HG03025 (cell line): ENCODE results near the gene KRIT1.
"Not testable (repeated sequence)": the region's sequence is repeated elsewhere in the genome, so short reads cannot be mapped to it uniquely, and the experiment has no call there.

Experiments
- ATAC-seq: cut with Tn5 transposase; IDR thresholded peaks from one replicate; pipeline ENCODE4 v1.9.1; 2021; ENCODE audit warnings: mild to moderate bottlenecking, moderate library complexity; ENCODE audit not compliant: unreplicated experiment, low FRiP score

The KRIT1 gene

GRCh38 chr7:92245487-92246359 lies at the start of gene KRIT1, which contains the start of gene ANKIB1:
Gene KRIT1 (minus strand): TSS chr7:92245914. CDS start chr7:92242135, 3,779 bp downstream.
Gene ANKIB1 (plus strand): TSS chr7:92245974. CDS start chr7:92294979, 49,005 bp downstream.
- ATAC-seq, result peak; percentile 77

GRCh38 chr7:92295391-92295790 lies 49.7 kb upstream of the KRIT1 start:
- no peak for ATAC-seq

GRCh38 chr7:92293896-92294590 lies 48.3 kb upstream of the KRIT1 start:
- no peak for ATAC-seq

GRCh38 chr7:92292981-92293380 lies 47.3 kb upstream of the KRIT1 start:
- ATAC-seq, result no peak

GRCh38 chr7:92289321-92289720 lies 43.6 kb upstream of the KRIT1 start:
- no peak for ATAC-seq

- no peak for ATAC-seq
These were observed 37.2 kb upstream of the KRIT1 start for GRCh38 chr7:92282930-92283329.

GRCh38 chr7:92282221-92282814 lies 36.6 kb upstream of the KRIT1 start:
- ATAC-seq, result no peak

- ATAC-seq, result no peak
These were observed 35.3 kb upstream of the KRIT1 start for GRCh38 chr7:92281031-92281430.

GRCh38 chr7:92279396-92280031 lies 33.8 kb upstream of the KRIT1 start:
- no peak for ATAC-seq

GRCh38 chr7:92276460-92276864 lies 30.7 kb upstream of the KRIT1 start:
- peak; percentile 77 for ATAC-seq

- ATAC-seq, result no peak
These were observed 29.6 kb upstream of the KRIT1 start for GRCh38 chr7:92275327-92275726.

- ATAC-seq, result no peak
These were observed 23.2 kb upstream of the KRIT1 start for GRCh38 chr7:92268921-92269320.

GRCh38 chr7:92266415-92267241 lies 20.9 kb upstream of the KRIT1 start:
- no peak for ATAC-seq

GRCh38 chr7:92260248-92260781 lies 14.6 kb upstream of the KRIT1 start:
- ATAC-seq, result no peak

GRCh38 chr7:92259610-92260247 lies 14.0 kb upstream of the KRIT1 start:
- no peak for ATAC-seq

GRCh38 chr7:92259062-92259461 lies 13.3 kb upstream of the KRIT1 start:
- no peak for ATAC-seq

- ATAC-seq, result no peak
These were observed 9.6 kb upstream of the KRIT1 start for GRCh38 chr7:92255308-92255707.

- ATAC-seq, result not testable (repeated sequence)
These were observed 9.1 kb upstream of the KRIT1 start for GRCh38 chr7:92254800-92255199.

GRCh38 chr7:92253251-92253650 lies 7.5 kb upstream of the KRIT1 start:
- ATAC-seq, result no peak
